ENCODE data around the gene TMEM259.

Gene TMEM259

GRCh38 chr19:1049106-1049505, 28.2 kb upstream of the TMEM259 start:
- H3K9me3 ChIP-seq = no peaks in the 10 kb centered on the region
- H3K27ac ChIP-seq = peak overlapping the region; percentile 56
- H3K4me1 ChIP-seq (ENCODE audit: control insufficient read depth in 1 of 2, insufficient read depth in 1 of 2, low read depth in 1 of 2, low read length in 1 of 2) = no peaks in the 10 kb centered on the region
- H3K27me3 ChIP-seq = no peaks in the 10 kb centered on the region
- TF ChIP-seq, protein P1, sequence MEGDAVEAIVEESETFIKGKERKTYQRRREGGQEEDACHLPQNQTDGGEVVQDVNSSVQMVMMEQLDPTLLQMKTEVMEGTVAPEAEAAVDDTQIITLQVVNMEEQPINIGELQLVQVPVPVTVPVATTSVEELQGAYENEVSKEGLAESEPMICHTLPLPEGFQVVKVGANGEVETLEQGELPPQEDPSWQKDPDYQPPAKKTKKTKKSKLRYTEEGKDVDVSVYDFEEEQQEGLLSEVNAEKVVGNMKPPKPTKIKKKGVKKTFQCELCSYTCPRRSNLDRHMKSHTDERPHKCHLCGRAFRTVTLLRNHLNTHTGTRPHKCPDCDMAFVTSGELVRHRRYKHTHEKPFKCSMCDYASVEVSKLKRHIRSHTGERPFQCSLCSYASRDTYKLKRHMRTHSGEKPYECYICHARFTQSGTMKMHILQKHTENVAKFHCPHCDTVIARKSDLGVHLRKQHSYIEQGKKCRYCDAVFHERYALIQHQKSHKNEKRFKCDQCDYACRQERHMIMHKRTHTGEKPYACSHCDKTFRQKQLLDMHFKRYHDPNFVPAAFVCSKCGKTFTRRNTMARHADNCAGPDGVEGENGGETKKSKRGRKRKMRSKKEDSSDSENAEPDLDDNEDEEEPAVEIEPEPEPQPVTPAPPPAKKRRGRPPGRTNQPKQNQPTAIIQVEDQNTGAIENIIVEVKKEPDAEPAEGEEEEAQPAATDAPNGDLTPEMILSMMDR (IDR thresholded peaks at IDR 0.05) = no peak
- no peak overlapping the region for H3K4me3 ChIP-seq (ENCODE audit: low read depth in 1 of 2, low read length in 1 of 2)
- peaks cover 85% of the 10 kb centered on the region for H3K36me3 ChIP-seq

- H3K36me3 ChIP-seq = peaks cover 85% of the 10 kb centered on the region
- H3K27me3 ChIP-seq = no peaks in the 10 kb centered on the region
- no peaks in the 10 kb centered on the region for H3K4me1 ChIP-seq (ENCODE audit: control insufficient read depth in 1 of 2, insufficient read depth in 1 of 2, low read depth in 1 of 2, low read length in 1 of 2)
- H3K4me3 ChIP-seq (ENCODE audit: low read depth in 1 of 2, low read length in 1 of 2) = no peak overlapping the region
- no peaks in the 10 kb centered on the region for H3K9me3 ChIP-seq
- TF ChIP-seq, protein P1 (IDR thresholded peaks at IDR 0.05) = no peak
- no peak overlapping the region for H3K27ac ChIP-seq
Measured at GRCh38 chr19:1047696-1048147, 26.8 kb upstream of the TMEM259 start.

GRCh38 chr19:1046836-1047695, 26.1 kb upstream of the TMEM259 start:
- Histone ChIP-seq H3K27me3 (no peaks in the 10 kb centered on the region), H3K4me1 (ENCODE audit: control insufficient read depth in 1 of 2, insufficient read depth in 1 of 2, low read depth in 1 of 2, low read length in 1 of 2) (peaks cover 0 to under 1% of the 10 kb centered on the region in 2 experiments), H3K9me3 (no peaks in the 10 kb centered on the region), H3K27ac (no peak overlapping the region), H3K4me3 (ENCODE audit: low read depth in 1 of 2, low read length in 1 of 2) (no peak overlapping the region), H3K36me3 (peaks cover 89% of the 10 kb centered on the region)
- TF ChIP-seq, protein P1 (IDR thresholded peaks at IDR 0.05) = no peak

DNA sequence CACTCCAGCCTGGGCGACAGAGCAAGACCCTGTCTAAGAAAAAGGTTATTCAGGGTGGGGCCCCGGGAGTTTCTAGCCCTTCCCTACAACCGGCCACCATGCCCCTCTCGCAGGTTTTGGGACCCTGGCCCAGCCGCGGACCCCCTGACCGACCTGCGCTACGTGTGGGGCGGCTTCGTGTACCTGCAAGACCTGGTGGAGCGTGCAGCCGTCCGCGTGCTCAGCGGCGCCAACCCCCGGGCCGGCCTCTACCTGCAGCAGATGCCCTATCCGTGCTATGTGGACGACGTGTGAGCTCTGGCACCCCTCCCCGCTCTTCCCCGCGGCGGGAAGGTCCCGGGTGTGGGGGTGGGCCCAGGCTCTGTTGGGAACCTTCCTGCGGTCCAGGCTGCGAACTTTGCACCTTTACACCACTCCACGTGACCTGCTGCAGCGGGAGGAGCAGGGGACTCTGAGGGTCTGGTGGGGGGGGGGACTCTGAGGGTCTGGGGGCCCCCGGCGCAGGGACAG, 25.2 kb upstream of the TMEM259 start:
- no peaks in the 10 kb centered on the region for H3K27me3 ChIP-seq
- peaks cover 89% of the 10 kb centered on the region for H3K36me3 ChIP-seq
- no peaks in the 10 kb centered on the region for H3K9me3 ChIP-seq
- H3K27ac ChIP-seq = no peak overlapping the region
- H3K4me3 ChIP-seq (ENCODE audit: low read depth in 1 of 2, low read length in 1 of 2) = no peak overlapping the region
- TF ChIP-seq, protein P1 (IDR thresholded peaks at IDR 0.05) = no peak
- peaks cover 9% of the 10 kb centered on the region in 2 experiments for H3K4me1 ChIP-seq (ENCODE audit: control insufficient read depth in 1 of 2, insufficient read depth in 1 of 2, low read depth in 1 of 2, low read length in 1 of 2)

GRCh38 chr19:1045247-1045603, 24.3 kb upstream of the TMEM259 start:
- Histone ChIP-seq H3K27me3 (no peaks in the 10 kb centered on the region), H3K4me1 (ENCODE audit: control insufficient read depth in 1 of 2, insufficient read depth in 1 of 2, low read depth in 1 of 2, low read length in 1 of 2) (peaks cover 15 to 19% of the 10 kb centered on the region in 2 experiments), H3K4me3 (ENCODE audit: low read depth in 1 of 2, low read length in 1 of 2) (no peak overlapping the region), H3K27ac (peak overlapping the region; percentile 10), H3K9me3 (no peaks in the 10 kb centered on the region), H3K36me3 (peaks cover 82% of the 10 kb centered on the region)
- TF ChIP-seq, protein P1 (IDR thresholded peaks at IDR 0.05) = no peak
